A549 (cell line): ENCODE data around the gene SLC39A13.

ENCODE experiments used
- EP300 ChIP-seq, 2 experiments: fragments of >200 bp; sonication (Bioruptor Twin); formaldehyde crosslinking; IDR thresholded peaks; 2 replicates in 1 of 2; 3 replicates in 1 of 2; pipeline ENCODE4 v1.6.1; 2016 to 2017
- JUN ChIP-seq, 2 experiments: fragments of >200 bp; sonication (Bioruptor Twin); formaldehyde crosslinking; IDR thresholded peaks; 2 replicates in 1 of 2; 3 replicates in 1 of 2; pipeline ENCODE4 v1.6.1; 2016 to 2017
- REST ChIP-seq: fragments of 200-600 bp; sonication (generic); IDR thresholded peaks from 2 replicates; pipeline ENCODE4 v1.6.1; 2016; ENCODE audit warnings: antibody characterized with exemption, mild to moderate bottlenecking, moderate library complexity

DNA sequence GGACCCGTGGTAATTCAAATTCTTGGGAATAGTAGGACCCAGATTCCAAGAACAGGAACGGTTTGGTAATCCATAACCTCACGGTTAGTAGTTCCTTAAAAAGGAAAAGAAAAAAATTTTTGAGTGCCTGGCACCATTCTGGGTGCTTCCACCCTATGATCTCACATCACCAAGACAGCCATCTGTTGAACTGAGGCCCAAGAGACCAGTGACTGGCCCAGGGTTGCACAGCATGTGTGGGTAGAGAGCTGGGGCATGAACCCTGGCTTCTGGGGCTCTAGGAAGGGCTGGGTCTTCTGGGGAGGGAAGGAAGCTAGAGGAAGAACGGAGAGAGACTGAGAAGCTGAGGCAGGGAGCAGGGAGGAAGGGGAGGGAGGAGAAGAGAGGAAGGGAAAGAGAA, 25.3 kb upstream of the SLC39A13 start:
- TF ChIP-seq REST = no peak
- no peak for TF ChIP-seq EP300 (IDR thresholded peaks at IDR 0.05)
- no peak for TF ChIP-seq JUN (IDR thresholded peaks at IDR 0.05)
